GM21825 (cell line): Measurements from ENCODE around the gene COPZ1.
"Not testable (repeated sequence)": the region's sequence is repeated elsewhere in the genome, so short reads cannot be mapped to it uniquely, and the experiment has no call there.

ENCODE experiments used
- ATAC-seq: cut with Tn5 transposase; IDR thresholded peaks from one replicate; pipeline ENCODE4 v1.9.1; 2021; ENCODE audit warnings: mild to moderate bottlenecking, moderate library complexity; ENCODE audit not compliant: unreplicated experiment

COPZ1 gene

DNA sequence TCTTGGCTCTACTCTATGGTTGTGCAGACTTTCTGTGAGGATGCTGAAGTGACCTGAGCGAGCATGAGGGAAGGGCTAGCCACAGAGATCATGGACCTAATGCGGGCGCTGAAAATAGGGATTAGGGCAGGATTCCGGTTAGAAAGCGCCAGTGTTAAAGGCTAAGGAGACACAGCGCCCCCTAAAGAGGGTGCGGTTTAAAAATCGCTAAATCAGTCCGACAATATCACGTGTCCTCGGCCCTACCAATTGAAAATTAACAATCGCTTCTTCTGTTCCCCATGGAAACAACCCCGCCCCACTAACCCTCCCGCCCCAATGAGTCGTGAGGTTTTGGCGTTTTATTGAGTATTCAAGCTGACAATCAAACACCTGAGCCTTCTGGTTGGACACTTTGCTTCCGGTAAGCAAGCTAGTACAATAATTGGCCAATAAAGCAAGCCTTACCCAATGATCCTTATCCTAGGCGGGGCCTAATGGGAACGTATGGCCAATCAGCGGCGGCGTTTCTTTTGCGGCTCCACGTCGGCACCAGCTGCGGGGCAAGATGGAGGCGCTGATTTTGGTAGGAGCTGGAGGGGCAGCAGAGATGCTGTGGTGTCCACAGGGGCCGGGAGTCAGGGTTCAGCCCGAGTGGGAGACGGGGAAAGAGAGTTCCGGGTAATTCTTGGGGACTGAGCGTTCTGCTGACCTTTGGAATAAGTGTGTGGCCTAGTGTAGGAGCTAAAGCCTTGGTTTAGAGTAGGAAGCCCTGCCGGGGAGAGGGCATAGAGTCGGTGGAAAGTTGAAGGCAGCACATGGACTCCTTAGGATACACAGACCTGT lies at the start of gene COPZ1:
Gene COPZ1, plus strand, starts transcription at position 515 of the 825 bp plus-strand sequence. Its CDS starts 33 bp downstream, at position 548.
- ATAC-seq: peak; percentile 97

DNA sequence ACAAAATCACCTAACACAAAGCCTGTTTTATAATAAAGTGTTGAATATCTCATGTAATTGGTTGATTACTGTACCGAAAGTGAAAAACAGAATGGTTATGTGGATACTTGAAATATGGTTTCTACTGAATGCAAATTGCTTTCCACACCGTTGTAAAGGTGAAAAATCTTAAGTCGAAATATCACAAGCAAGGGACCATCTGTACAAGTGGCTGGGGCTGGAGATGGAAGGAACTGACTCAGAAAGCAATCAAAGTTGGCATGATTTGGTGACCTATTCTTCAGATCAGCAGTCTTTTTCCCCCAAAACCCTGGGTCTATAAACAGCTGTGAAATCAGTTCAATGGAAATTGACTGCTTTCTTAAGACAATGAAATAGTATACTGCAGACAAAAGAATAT lies 48.6 kb upstream of the COPZ1 start:
- no peak for ATAC-seq

- no peak for ATAC-seq
Measured at GRCh38 chr12:54277823-54278276, 47.1 kb upstream of the COPZ1 start.

DNA sequence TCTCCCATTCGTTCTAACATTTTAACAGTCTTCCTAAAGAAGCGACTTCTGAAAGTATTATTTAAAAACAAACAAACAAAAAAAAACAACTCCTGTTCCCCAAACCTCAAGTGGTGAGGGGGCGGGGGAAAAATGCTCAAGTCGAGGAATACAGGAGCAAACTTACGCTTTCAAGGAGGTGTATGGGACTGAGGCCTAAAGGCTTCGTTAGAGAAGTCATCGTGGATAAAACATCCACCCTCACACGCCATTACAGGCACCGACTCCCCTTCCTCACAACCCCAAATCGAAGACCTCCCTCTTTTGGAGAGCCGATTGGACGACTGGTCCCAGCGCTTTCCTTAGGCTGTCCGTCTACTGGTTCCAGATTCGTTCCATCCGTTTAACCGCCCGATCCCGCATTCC lies 45.7 kb upstream of the COPZ1 start:
- no peak for ATAC-seq

DNA sequence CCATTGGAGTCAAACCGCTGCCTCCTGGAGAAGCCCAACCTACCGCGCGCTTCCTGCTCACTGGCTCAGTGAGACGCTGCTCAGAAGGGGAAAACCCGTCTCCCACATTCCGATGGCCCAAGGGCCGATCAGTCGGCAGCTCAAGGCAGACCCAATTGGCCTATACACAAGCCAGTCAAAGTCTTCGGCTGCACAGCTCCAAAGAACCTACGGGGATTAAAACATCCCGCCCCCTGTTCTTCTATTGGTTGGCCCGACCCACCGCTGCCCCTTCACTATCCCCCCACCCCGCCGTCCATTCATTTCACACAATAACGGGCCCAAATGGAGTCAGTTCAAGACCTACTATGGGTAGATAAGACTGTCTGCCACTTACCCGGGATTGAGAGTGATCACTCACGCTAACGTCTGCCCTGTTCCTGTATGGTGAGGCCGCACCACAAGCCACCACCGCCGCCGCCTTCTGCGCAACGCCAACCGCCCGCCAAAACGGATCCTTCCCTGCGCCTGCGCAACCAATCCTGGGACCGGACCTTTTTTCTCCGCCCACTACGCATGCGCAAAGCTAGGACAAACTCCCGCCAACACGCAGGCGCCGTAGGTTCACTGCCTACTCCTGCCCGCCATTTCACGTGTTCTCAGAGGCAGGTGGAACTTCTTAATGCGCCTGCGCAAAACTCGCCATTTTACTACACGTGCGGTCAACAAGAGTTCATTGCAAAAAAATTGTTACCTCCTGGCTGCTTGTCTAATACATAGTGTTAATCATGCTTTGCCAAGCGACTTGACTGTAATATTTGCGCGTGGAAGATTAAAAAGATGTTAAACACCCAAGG lies 45.1 kb upstream of the COPZ1 start, which contains the start of gene CBX5:
Gene CBX5, minus strand, starts transcription at position 491 of the 836 bp plus-strand sequence. CDS start 22,472 bp downstream, outside the sequence.
- ATAC-seq: peak; percentile 75

GRCh38 chr12:54280468-54281260 lies 44.3 kb upstream of the COPZ1 start, which contains the start of gene HNRNPA1:
HNRNPA1 (plus strand) TSS chr12:54280726; CDS start chr12:54280808, 82 bp downstream.
- ATAC-seq: peak; percentile 85

- not testable (repeated sequence) for ATAC-seq
Measured at GRCh38 chr12:54281261-54281638, 43.7 kb upstream of the COPZ1 start.

- not testable (repeated sequence) for ATAC-seq
Measured at GRCh38 chr12:54281694-54282093, 43.2 kb upstream of the COPZ1 start.

GRCh38 chr12:54282949-54283593 lies 41.9 kb upstream of the COPZ1 start:
- ATAC-seq: no peak

- not testable (repeated sequence) for ATAC-seq
Measured at GRCh38 chr12:54284070-54284780, 40.7 kb upstream of the COPZ1 start.

DNA sequence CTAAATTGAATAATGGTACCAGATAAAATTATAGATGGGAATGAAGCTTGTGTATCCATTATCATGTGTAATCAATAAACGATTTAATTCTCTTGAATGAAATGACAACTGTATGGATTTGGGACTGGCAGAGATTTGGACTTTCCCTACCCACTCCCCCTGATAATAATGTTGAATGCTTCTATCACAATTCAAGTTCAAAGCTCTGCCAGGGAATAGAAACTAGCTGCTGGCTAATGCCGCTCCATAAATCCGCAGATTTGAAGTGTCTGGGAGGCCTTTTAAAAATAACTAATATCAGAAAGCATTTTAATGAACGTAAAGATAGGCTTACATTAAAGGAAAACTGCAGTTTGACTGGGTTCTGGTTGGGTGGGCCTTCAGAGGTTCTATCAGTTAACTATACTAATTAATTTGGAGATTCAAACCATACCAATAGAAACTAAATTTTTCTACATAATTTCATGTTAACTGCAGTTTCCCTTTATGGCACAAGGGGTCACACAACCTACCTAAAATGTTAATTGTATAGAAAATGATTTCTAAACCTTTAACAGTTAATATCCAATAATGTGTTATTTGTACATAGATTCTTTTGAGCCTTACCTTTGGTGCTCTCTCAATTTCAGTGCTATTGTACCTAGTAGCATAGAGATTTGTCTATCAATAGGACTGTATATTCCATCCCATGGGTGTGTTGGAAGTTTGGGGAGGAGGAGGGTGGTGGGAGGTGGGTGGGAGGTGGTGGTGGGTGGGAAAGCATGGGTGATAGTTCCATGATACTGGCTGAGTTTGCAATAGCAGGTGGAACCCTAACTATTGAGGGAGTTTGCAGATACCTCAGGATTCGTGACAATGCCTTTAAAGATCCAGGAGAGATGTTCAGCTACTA lies 39.5 kb upstream of the COPZ1 start:
- ATAC-seq: no peak

- no peak for ATAC-seq
Measured at GRCh38 chr12:54286042-54287030, 38.6 kb upstream of the COPZ1 start.

GRCh38 chr12:54287261-54288157 lies 37.4 kb upstream of the COPZ1 start:
- ATAC-seq: no peak

- ATAC-seq: no peak
Measured at GRCh38 chr12:54292083-54292930, 32.6 kb upstream of the COPZ1 start.

- no peak for ATAC-seq
Measured at GRCh38 chr12:54292931-54293241, 32.0 kb upstream of the COPZ1 start.
